GM19372 (cell line): Measurements from ENCODE around the gene VPS39.
"Not testable (repeated sequence)": the region's sequence is repeated elsewhere in the genome, so short reads cannot be mapped to it uniquely, and the experiment has no call there.

ENCODE experiments used
- ATAC-seq: cut with Tn5 transposase; IDR thresholded peaks from one replicate; pipeline ENCODE4 v1.9.1; 2021; ENCODE audit warnings: mild to moderate bottlenecking, low read depth, moderate library complexity; ENCODE audit not compliant: unreplicated experiment

Gene VPS39

DNA sequence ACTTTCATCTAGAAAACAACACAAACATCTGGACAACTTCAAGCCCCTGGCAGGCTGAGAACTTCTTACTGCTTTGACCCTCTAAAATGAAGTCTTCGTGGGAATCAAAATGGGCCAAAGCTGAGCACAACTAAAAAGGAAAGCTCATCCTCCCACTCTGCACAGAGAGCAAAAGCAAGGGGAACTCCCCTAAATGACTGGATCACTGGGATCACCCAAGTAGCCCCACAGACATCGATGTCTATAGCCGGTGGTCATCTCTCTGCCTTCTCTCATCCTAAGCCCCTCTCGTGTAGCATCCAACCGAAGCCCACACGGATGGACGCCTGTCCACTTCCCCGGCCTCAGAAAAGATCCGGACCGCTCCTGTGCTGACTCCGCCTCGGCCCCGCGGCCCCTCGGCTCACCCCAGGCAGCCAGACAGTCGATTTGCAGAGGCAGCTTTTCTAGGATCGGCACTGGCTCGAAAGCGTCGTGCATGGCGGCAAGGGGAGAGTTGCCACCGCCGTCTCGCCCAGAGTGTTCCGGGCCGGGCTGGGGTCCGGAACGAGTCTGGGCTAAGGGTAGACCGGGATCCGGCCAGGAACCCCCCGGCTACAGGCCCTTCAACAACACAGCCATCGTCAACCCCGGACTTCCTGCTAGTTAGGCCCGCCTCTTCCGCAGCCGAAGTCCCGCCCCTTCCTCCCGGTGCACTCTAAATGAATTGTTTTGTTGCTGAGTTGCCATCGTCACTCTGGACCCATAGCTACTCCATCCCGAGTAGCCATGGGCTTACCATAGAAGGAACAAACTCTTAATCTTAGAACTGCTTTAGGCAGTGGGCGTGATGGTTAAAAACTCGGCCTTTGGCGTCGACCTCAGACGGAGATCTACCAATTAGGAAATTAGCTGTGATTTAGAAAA, at the start of gene VPS39:
Gene VPS39 (minus strand): TSS at position 631 of the 906 bp plus-strand sequence. CDS start 151 bp downstream, at position 480.
- ATAC-seq: peak; percentile 83

DNA sequence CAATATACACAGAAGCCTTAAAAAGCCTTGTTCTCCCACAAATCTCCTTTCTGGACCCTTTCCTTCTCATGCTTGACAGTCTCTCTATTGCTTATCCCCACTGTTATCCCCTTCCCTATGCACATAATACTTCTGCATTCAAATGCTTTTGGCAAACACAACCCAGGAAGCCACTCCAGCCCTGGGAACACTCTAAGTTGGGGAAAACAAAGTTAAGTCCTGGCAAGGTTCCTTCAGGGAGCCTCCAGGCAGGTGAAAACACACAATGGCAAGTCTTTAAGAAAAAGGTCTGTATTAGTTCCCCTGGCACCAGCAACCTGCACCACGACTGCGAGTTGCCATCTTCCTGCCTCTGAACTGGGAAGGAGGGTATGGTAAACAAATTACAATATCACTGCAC, 45.2 kb upstream of the VPS39 start:
- no peak for ATAC-seq

DNA sequence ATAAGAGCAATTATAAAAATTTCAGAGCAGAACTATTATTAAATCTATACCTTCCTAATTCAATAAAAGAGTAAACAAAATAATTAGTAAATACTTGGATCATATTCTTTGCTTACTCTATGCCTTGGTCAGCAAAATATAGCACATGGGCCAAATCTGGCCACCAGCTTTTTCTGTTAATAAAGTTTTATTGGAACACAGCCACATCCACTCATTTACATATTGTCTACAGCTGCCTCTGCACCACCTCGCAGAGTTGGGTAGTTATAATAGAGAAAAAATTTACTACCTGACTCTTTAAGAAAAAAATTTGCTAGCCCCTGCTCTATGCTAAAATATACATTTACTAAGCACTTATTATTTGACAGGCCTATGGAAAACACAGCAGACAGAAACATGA, 32.7 kb upstream of the VPS39 start:
- no peak for ATAC-seq

DNA sequence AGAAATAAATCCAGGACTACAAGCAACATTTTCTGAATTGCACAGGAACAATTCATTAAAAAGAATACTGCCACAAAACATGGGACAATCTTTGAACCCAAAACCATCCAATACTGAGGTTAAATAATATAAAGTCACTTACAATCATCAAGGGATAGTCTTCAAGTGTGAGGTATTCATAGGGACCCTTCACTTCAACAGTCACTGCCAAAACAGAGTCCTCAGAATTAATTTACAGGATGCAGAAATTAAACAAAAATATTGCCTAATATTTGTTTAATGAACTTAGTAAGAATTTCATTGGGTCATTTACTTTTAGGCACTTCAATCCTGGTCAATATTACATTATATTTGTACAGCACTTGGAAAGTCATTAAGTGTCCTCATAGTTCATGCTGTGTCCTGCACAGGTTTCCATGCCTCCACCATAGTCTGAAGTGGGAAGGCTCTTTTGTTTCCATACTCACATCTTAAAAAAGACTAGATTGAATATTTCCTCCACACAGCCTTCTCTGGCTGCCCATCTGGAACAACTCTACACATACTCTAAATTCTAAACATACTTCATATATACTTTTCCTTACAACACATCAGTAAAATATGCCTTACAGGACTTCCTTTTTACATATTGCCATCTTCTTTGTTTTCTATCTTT, 31.6 kb upstream of the VPS39 start:
- no peak for ATAC-seq

DNA sequence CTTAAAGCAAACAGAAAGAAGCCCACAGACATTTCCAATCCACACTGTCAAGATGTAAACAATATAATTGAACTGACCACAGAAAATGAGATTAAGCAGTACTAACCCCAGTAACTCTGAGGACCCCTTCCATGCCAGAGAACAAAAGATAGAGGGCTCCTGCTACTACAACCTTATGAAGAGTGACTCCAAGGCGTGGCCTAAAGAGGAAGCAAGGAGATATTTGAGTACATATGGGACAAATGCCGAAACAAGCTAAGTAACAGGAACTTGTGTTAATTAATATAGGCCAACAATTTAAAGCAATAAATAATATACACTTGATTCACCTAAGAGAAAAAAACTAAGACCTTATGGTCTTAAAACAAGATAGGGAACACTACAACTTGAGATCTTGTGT, 25.0 kb upstream of the VPS39 start:
- ATAC-seq: no peak

DNA sequence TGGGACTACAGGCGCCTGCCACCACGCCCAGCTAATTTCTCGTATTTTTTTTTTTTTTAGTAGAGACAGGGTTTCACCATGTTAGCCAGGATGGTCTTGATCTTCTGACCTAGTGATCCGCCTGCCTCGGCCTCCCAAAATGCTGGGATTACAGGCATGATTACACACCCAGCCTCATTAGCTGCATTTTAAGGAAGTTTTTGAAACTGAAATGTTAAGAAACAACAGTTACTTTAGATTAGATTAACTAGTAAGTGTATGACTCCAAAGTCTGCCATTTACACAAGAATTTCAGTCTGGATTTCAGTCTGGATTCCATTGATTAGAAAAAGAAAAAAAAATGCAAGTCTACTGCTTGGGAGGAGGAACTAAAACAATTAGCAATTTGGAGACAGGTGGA, 24.5 kb upstream of the VPS39 start:
- no peak for ATAC-seq

GRCh38 chr15:42231088-42231487, 23.0 kb upstream of the VPS39 start:
- ATAC-seq: no peak

GRCh38 chr15:42228981-42229380, 20.9 kb upstream of the VPS39 start:
- not testable (repeated sequence) for ATAC-seq

- ATAC-seq: no peak
Measured at GRCh38 chr15:42228036-42228435, 19.9 kb upstream of the VPS39 start.

DNA sequence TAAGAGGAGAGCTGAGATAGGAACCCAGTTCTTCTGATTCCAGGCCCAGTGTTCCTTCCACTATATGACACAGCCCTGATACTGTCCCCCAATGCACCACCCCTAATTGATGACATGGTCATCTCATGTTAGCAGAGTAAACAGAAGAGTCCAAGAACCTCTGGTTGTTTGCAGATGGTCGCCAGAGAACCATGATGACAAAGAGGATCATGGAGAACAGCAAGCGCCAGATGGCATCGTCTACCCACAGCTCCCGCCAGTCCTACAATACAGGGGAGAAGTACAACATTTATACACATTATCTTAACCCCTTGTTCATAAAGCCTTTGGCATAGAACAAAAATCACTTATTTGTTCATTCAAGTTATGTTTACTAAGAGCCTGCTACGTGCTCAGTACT, 18.5 kb upstream of the VPS39 start:
- ATAC-seq: no peak

GRCh38 chr15:42220216-42220615, 12.1 kb upstream of the VPS39 start:
- no peak for ATAC-seq

DNA sequence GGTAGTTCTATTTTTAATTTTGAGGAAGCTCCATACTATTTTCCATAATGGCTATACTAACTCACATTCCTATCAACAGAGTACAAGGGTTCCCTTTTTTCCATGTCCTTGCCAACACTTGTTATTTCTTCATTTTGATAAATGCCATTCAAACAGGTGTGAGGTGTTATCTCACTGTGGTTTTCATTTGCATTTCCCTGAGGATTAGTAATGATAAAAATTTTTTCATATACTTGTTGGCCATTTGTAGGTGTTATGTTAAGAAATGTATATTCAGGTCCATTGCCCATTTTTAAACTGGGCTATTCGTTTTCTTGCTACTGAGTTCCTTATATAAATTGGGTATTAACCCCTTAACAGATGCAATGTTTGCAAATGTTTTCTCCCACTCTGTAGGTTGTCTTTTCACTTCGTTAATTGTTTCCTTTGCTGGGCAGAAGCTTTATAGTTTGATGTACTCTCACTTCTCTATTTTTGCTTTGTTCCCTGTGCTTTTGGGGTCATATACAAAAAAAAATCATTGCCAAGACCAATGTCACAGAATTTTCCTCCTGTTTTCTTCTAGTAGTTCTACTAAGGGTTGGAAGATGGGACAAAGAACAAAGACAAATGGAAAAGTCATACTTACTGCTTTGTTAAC, 11.0 kb upstream of the VPS39 start:
- ATAC-seq: no peak

- no peak for ATAC-seq
Measured at GRCh38 chr15:42217568-42217967, 9.5 kb upstream of the VPS39 start.

GRCh38 chr15:42215913-42216829, 8.1 kb upstream of the VPS39 start:
- no peak for ATAC-seq

DNA sequence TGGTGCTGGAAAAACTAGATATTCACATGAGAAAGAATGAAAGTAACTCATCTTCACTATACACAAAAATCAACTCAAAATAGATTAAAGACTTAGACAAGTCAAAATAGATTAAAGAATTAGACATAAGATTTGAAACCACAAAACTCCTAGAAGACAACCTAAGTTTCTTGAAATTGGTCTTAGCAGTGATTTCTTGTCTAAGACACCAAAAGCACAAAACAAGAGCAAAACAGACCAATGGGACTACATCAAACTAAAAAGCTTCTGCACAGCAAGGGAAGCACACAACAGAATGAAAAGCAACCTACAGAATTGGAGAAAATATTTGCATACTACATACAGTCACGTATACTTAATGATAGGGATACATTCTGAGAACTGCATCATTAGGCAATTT, 6.5 kb upstream of the VPS39 start:
- ATAC-seq: no peak

- ATAC-seq: no peak
Measured at GRCh38 chr15:42213511-42213910, 5.4 kb upstream of the VPS39 start.

GRCh38 chr15:42210696-42211095, 2.6 kb upstream of the VPS39 start:
- ATAC-seq: no peak

DNA sequence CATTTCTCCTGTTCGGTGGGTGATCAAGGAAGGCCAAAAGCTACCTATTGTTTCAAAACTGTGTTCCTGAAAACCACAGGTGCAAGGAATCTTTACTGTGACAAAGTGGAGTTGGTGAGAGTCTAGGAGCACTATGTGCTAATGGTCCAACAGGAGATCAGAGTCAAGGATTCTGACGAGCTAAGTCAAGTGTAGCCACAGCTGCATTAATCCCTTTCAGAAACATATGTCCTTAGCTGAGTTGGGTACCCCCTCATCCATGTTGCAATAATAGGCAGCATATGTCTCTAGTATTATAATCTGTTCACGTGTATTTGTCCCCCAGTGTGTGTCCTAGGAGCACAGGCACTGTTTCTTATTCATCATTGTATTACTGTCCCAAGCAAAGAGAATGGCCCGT, 1.7 kb downstream of the VPS39 start:
- ATAC-seq: no peak

- no peak for ATAC-seq
Measured at GRCh38 chr15:42203891-42204290, 4.2 kb downstream of the VPS39 start.

- ATAC-seq: no peak
Measured at GRCh38 chr15:42202653-42203052, 5.5 kb downstream of the VPS39 start.
